ENCODE results near the gene SNX13.
A peak's percentile ranks its signal among the peaks of the same experiment; 100 is the strongest.

The SNX13 gene

DNA sequence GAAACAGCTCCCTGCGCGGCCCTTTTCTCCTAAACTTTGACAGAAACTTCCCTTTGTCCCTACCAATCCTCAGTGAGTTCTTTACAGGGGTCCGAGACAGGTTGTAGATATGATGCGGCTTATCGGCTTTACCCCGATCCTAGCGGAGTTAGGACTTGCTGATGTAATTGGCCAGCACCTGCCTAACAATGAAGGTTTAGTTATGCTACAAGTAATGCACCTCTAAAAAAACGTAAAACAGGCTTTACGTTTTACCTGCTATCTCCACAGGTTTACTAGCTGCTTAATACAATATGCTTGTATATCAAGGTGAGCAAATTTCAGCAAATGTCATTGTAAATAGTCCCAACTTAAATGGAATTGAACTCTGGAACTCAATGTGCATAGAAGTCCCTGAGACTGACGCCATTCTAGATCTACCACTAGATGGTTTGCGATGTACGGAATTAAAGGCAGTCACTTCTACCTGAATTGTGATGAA lies 697 bp upstream of the SNX13 start:
- peak overlapping the region; percentile 91 for H3K4me3 ChIP-seq (ENCODE audit: low read depth, low read length)
- in situ Hi-C loops (cut with HindIII; ENCODE audit: low sequenced_read_pairs): no loop called here
- TF ChIP-seq, protein P1, sequence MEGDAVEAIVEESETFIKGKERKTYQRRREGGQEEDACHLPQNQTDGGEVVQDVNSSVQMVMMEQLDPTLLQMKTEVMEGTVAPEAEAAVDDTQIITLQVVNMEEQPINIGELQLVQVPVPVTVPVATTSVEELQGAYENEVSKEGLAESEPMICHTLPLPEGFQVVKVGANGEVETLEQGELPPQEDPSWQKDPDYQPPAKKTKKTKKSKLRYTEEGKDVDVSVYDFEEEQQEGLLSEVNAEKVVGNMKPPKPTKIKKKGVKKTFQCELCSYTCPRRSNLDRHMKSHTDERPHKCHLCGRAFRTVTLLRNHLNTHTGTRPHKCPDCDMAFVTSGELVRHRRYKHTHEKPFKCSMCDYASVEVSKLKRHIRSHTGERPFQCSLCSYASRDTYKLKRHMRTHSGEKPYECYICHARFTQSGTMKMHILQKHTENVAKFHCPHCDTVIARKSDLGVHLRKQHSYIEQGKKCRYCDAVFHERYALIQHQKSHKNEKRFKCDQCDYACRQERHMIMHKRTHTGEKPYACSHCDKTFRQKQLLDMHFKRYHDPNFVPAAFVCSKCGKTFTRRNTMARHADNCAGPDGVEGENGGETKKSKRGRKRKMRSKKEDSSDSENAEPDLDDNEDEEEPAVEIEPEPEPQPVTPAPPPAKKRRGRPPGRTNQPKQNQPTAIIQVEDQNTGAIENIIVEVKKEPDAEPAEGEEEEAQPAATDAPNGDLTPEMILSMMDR (IDR thresholded peaks at IDR 0.05; ENCODE audit: low read depth, low read length): no peak
- peak; percentile 13 for DNase-seq (ENCODE audit: low read depth, low spot score)

DNA sequence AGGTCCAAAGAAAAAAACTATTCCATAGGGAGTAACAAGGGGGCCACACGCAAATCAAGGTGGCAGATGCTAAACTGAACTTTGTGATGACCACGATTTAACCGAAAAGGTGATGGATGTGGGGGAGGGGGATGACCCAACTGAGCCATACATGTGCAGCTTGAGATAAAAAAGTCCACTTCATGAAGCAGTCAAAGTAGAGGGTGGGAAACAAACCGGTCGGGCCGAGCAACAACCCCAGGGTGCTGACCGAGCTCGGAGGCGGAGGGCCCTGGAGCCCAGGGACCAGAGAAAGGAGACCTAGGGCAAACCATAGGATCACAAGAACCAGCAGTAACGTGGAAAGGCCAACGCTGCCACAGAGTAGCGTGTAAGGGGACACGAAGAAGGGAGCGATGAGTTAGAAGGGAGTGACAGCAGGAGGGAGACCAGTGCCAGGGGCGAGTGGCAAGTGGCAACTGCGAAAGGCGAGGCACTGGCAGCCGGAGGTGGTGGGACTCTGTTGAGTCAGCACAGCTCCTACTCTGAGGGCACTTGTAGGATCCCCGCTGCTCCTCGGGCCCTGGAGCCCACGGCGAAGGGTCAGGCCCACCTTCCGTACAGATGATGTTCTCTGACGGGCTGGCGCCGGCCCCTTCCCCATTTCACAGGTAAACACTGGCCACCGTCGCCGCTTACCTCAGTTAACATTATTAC lies 540 bp downstream of the SNX13 start:
- peak overlapping the region; percentile 91 for H3K4me3 ChIP-seq (ENCODE audit: low read depth, low read length)
- TF ChIP-seq, protein P1 (IDR thresholded peaks at IDR 0.05; ENCODE audit: low read depth, low read length): no peak
- in situ Hi-C loops (cut with HindIII; ENCODE audit: low sequenced_read_pairs): no loop called here
- peak; percentile 29 for DNase-seq (ENCODE audit: low read depth, low spot score)

DNA sequence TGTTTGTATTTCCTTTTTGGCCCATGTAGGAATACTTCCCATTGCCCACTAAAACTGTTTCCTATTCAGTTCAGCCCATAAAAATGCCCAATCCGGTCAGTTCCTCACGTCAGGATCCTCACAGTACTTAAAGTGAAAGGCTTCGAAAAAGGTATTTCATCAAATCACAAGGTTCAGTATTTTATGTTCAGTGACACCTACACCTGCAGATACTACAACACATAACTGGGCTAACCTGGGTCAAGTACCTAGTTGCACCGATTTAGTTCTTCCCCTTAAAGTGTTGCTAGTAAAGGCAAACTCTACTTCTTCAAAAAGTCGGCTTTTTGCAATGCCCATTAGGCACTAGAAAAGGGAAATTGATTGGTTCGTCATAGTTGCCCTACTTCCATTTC lies 1.1 kb downstream of the SNX13 start:
- in situ Hi-C loops (cut with HindIII; ENCODE audit: low sequenced_read_pairs): no loop called here
- DNase-seq (ENCODE audit: low read depth, low spot score): peak; percentile 47
- H3K4me3 ChIP-seq (ENCODE audit: low read depth, low read length): peak overlapping the region; percentile 91
- TF ChIP-seq, protein P1 (IDR thresholded peaks at IDR 0.05; ENCODE audit: low read depth, low read length): no peak

DNA sequence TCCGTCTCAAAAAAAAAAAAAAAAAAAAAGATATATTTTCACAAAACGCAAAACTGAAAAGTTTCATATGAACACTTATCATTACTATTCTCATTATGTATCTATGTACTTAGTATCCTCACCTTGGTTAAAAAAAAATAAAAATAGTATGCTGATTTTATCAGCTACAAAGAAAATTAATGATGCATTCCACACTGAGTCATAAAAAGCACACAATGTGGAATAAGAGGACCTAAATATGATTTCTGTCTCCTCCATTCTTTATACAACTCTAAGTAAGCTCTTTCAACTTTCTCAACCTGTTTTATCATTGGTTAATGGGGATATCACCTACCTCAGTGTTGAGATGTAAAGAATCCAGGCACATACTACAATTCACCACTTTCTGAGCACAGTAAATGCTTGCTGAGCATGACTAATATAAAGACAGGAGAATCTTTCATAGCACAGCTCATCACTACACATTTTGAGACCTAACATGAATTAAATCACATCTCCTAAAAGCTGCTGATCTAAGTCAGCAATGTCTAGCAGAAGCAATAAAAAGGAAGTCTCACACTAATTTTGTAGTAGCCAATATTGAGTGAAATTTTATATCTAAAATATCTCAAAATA lies 2.7 kb downstream of the SNX13 start:
- DNase-seq (ENCODE audit: low read depth, low spot score): no peak
- no peak overlapping the region for H3K4me3 ChIP-seq (ENCODE audit: low read depth, low read length)
- in situ Hi-C loops (cut with HindIII; ENCODE audit: low sequenced_read_pairs): no loop called here

DNA sequence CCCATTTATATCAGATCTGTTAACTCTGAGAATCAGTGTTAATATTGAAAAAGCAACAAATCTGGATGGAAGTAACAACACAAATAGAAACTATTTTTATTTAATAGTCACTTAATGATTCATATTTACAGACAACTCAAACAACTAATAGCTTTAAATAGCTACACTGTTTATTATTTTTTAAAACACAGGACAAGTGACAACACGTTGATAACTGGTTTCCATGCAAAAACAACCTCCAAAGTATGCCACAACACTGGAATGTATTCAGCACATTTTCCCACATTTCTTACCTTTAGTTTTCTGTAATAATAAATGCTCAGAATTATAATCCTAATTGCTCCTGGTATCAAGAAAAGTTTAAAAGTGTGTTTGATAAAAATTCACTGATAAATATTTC lies 4.0 kb downstream of the SNX13 start:
- DNase-seq (ENCODE audit: low read depth, low spot score): no peak
- no peak overlapping the region for H3K4me3 ChIP-seq (ENCODE audit: low read depth, low read length)
- TF ChIP-seq, protein P1 (IDR thresholded peaks at IDR 0.05; ENCODE audit: low read depth, low read length): no peak
- in situ Hi-C loops (cut with HindIII; ENCODE audit: low sequenced_read_pairs): no loop called here

More for the DNA sequence above, 2.7 kb downstream of the SNX13 start:
- TF ChIP-seq, protein P1 (IDR thresholded peaks at IDR 0.05; ENCODE audit: low read depth, low read length): no peak

DNA sequence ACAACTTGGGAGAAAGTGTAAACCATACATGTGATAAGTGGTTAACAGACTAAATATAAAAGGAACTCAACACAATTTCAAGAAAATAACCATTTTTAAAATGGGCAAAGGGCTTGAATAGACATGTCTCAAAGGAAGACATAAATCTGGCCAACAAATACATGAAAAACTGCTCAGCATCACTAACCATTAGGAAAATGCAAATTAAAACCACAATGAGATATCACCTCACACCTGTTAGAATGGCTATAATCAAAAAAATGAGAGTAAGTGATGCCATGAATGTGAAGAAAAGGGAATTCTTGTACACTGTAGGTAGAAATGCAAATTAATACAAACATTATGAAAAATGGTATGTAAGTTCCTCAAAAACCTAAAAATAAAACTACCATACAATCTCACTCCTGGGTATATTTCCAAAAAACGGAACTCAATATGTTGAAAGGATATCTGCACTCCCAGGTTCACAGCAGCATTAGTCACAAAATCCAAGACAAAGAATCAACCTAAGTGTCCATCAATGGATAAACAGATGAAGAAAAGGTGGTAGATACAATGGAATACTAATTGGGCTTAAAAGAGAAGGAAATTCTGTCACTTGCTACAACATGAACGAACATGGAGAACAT lies 5.6 kb downstream of the SNX13 start:
- no peak overlapping the region for H3K4me3 ChIP-seq (ENCODE audit: low read depth, low read length)
- no peak for DNase-seq (ENCODE audit: low read depth, low spot score)
- TF ChIP-seq, protein P1 (IDR thresholded peaks at IDR 0.05; ENCODE audit: low read depth, low read length): no peak
- in situ Hi-C loops (cut with HindIII; ENCODE audit: low sequenced_read_pairs): no loop called here

Measured in astrocyte of the spinal cord (primary cell).